OCI-LY7 (cell line): ENCODE data around the gene NEUROD2. TPM values are rescaled to one million over a fixed set of nuclear protein-coding genes. Genes with fewer than 3 reads are reported as not detected.

Source experiments
- BruUV-seq: library from RNA; stranded (reverse); fragments of 400-500 nt; replicated peaks from 2 replicates; lab custom pipeline; 2021; lab: Mats Ljungman, UMichigan
- CTCF ChIA-PET: fragments of 300-600 bp; sonication (Branson Sonifier 250); formaldehyde crosslinking; loops from one replicate; lab custom pipeline; 2022; ENCODE audit warnings: antibody characterized with exemption; ENCODE audit not compliant: unreplicated experiment; lab: Charles Lee
- POLR2A ChIA-PET: fragments of 300-600 bp; sonication (Branson Sonifier 250); formaldehyde crosslinking; loops from one replicate; lab custom pipeline; 2022; ENCODE audit warnings: antibody characterized with exemption; lab: Charles Lee
- DNase-seq: peaks from one replicate; pipeline ENCODE4 v3.0.0-alpha.2; 2015; ENCODE audit warnings: low spot score
- H2AFZ ChIP-seq: fragments of 200-600 bp; sonication (generic), shearing (Covaris generic); 2 replicates; pipeline ENCODE4 v1.6.1; 2014; ENCODE audit warnings: mild to moderate bottlenecking, antibody characterized with exemption, low read length, moderate library complexity
- H3K27ac ChIP-seq: fragments of 200-600 bp; sonication (generic); 2 replicates; pipeline ENCODE4 v1.5.1; 2014; ENCODE audit warnings: mixed run types, low read depth, mild to moderate bottlenecking, moderate library complexity, low read length, inconsistent platforms; ENCODE audit not compliant: poor library complexity, severe bottlenecking
- H3K36me3 ChIP-seq: fragments of 200-600 bp; sonication (generic); 2 replicates; pipeline ENCODE4 v1.6.1; 2014; ENCODE audit warnings: mild to moderate bottlenecking, antibody characterized with exemption, low read length, moderate library complexity, mixed read lengths; ENCODE audit not compliant: insufficient read depth
- H3K4me1 ChIP-seq: fragments of 200-600 bp; sonication (generic); 2 replicates; pipeline ENCODE4 v1.5.1; 2014; ENCODE audit warnings: mild to moderate bottlenecking, low read length; ENCODE audit not compliant: insufficient read depth, poor library complexity, severe bottlenecking
- H3K4me2 ChIP-seq: fragments of 200-600 bp; sonication (generic); 2 replicates; pipeline ENCODE4 v1.6.1; 2014; ENCODE audit warnings: mild to moderate bottlenecking, low read length
- H3K4me3 ChIP-seq: fragments of 200-600 bp; sonication (generic); 2 replicates; pipeline ENCODE4 v1.5.1; 2014; ENCODE audit warnings: mild to moderate bottlenecking, low read depth, low read length; ENCODE audit not compliant: poor library complexity, severe bottlenecking
- H3K79me2 ChIP-seq: fragments of 200-600 bp; sonication (generic); 2 replicates; pipeline ENCODE4 v1.6.1; 2016; ENCODE audit warnings: low read depth, mild to moderate bottlenecking, low read length, moderate library complexity, mixed read lengths; ENCODE audit not compliant: insufficient read depth
- H3K9me2 ChIP-seq: fragments of 200-600 bp; sonication (generic); 2 replicates; pipeline ENCODE4 v1.6.1; 2016; ENCODE audit warnings: mild to moderate bottlenecking, low read length, mixed read lengths; ENCODE audit not compliant: insufficient read depth
- H3K9me3 ChIP-seq: fragments of 200-600 bp; sonication (generic); 2 replicates; pipeline ENCODE4 v1.6.1; 2014; ENCODE audit warnings: mild to moderate bottlenecking, mixed run types, low read length, mixed read lengths
- H4K20me1 ChIP-seq: fragments of 200-600 bp; sonication (generic); 2 replicates; pipeline ENCODE4 v1.6.1; 2014; ENCODE audit warnings: mild to moderate bottlenecking, antibody characterized with exemption, low read length, moderate library complexity, mixed read lengths; ENCODE audit not compliant: insufficient read depth
- EZH2phosphoT487 ChIP-seq: fragments of 200-600 bp; sonication (generic); IDR thresholded peaks from 2 replicates; pipeline ENCODE4 v1.6.1; 2018; ENCODE audit warnings: low read depth, borderline replicate concordance, mild to moderate bottlenecking, mixed run types, antibody characterized with exemption, low read length, moderate library complexity, mixed read lengths
- intact Hi-C: fragments of 100-400 bp; cut with micrococcal nuclease; formaldehyde crosslinking; loops from one replicate; pipeline ENCODE4 v1.10.0; 2022; ENCODE audit not compliant: unreplicated experiment
- total RNA-seq, 2 experiments: library from RNA; depleted of rRNA in 1 of 2; stranded (reverse); fragments of >200 nt in 1 of 2; shearing (Covaris generic) in 1 of 2; gene quantifications; 2 replicates each; pipeline ENCODE4 v1.2.3, GENCODE V29; 2014 to 2022
- TF ChIP-seq, protein P1 (sequence below): fragments of 200-600 bp; sonication (generic); conservative IDR thresholded peaks from 2 replicates; pipeline ENCODE4 v1.5.1; 2014; ENCODE audit warnings: mild to moderate bottlenecking, antibody characterized with exemption, low read length, moderate library complexity, mixed read lengths

NEUROD2 gene
- total RNA-seq, 2 experiments from 2014 or later: not detected

DNA sequence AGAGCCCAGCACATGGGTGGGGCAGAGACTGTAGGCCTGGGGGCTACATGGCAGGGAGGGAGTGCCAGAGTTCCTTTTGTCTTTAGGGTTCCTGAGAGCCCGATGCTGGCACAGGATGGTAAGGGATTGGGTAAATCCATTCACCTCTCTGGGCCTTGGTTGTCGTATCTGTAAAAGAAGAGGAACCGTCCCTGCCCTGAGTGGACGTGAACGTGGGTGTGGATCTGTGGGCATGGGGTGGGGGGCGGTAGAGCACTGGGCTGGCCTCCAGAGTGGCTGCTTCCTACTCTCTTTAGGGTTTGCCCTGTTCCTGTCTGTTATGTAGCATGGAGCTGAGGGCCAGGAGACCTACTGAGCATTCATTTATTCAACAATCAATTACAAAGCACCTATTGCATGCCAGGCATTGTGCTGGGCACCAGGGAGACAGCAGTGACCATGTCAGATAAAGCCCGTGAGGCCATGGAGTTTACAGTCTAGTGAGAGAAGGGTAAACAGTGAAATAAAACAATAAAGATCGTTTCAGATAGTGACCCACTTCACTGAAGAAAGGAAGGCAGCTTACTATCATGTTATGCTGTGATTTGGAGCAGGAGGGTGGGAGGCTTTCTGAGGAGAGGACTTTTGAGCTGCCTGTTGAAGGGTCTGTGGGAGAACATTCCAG, 44.3 kb upstream of the NEUROD2 start:
- TF ChIP-seq, protein P1, sequence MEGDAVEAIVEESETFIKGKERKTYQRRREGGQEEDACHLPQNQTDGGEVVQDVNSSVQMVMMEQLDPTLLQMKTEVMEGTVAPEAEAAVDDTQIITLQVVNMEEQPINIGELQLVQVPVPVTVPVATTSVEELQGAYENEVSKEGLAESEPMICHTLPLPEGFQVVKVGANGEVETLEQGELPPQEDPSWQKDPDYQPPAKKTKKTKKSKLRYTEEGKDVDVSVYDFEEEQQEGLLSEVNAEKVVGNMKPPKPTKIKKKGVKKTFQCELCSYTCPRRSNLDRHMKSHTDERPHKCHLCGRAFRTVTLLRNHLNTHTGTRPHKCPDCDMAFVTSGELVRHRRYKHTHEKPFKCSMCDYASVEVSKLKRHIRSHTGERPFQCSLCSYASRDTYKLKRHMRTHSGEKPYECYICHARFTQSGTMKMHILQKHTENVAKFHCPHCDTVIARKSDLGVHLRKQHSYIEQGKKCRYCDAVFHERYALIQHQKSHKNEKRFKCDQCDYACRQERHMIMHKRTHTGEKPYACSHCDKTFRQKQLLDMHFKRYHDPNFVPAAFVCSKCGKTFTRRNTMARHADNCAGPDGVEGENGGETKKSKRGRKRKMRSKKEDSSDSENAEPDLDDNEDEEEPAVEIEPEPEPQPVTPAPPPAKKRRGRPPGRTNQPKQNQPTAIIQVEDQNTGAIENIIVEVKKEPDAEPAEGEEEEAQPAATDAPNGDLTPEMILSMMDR: no peak
- no peak for TF ChIP-seq EZH2phosphoT487
- Histone ChIP-seq H3K9me2 (no peaks in the 10 kb centered on the region), H3K4me2 (no peak overlapping the region), H3K9me3 (no peaks in the 10 kb centered on the region), H3K36me3 (peaks cover 16% of the 10 kb centered on the region; the same call in 1 of the 2 replicates), H3K79me2 (no peaks in the 10 kb centered on the region), H4K20me1 (no peaks in the 10 kb centered on the region; the same call in 1 of the 2 replicates), H3K4me3 (no peak overlapping the region), H3K27ac (no peak overlapping the region), H3K4me1 (no peaks in the 10 kb centered on the region), H2AFZ (no peak overlapping the region)
- CTCF ChIA-PET: interaction anchor here (0.5 to 0.6 kb wide), 2 partner anchors 16 to 146 kb away, joined by 3 read pairs; partner anchors contain the start of gene PNMT
- POLR2A ChIA-PET: no interaction called here
- no peak for DNase-seq
- BruUV-seq: no TSS peak
- intact Hi-C loops: no loop called here

DNA sequence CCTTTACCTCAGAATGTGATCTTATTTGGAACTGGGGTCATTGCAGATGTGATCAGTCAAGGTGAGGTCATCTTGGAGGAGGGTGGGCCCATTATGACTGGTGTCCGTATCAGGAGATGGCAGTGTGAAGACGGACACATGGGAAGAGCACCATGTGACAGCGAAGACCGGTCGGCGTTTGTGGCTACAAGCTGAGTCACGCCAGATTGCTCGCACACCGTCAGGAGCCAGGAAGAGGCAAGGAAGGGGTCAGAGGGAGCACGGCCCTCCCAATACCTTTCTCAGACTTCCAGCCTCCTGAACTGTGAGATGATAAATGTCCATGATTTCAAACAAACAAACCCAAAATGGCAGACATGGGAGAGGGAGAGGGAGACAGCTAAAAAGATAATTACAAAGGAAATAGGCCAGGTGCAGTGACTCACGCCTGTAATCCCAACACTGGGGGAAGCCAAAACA, 42.4 kb upstream of the NEUROD2 start:
- Histone ChIP-seq H3K79me2 (no peaks in the 10 kb centered on the region), H3K4me2 (no peak overlapping the region), H3K36me3 (peaks cover 21% of the 10 kb centered on the region; the same call in 1 of the 2 replicates), H3K4me1 (no peaks in the 10 kb centered on the region), H2AFZ (no peak overlapping the region), H4K20me1 (no peaks in the 10 kb centered on the region; the same call in 1 of the 2 replicates), H3K9me3 (no peaks in the 10 kb centered on the region), H3K4me3 (no peak overlapping the region), H3K27ac (no peak overlapping the region), H3K9me2 (no peaks in the 10 kb centered on the region)
- no peak for DNase-seq
- TF ChIP-seq EZH2phosphoT487: no peak
- TF ChIP-seq, protein P1: no peak
- POLR2A ChIA-PET: no interaction called here
- BruUV-seq: no TSS peak
- CTCF ChIA-PET: no interaction called here
- intact Hi-C loops: no loop called here
